Suppressor macrophage treated with lipopolysaccharide for 4 hours (primary cell): Measurements from ENCODE around the gene PTGER4.
"Not testable (repeated sequence)": the region's sequence is repeated elsewhere in the genome, so short reads cannot be mapped to it uniquely, and the experiment has no call there.

ENCODE experiments used
- DNase-seq: peaks from one replicate; pipeline ENCODE4 v3.0.0-alpha.2; 2020

The PTGER4 gene

DNA sequence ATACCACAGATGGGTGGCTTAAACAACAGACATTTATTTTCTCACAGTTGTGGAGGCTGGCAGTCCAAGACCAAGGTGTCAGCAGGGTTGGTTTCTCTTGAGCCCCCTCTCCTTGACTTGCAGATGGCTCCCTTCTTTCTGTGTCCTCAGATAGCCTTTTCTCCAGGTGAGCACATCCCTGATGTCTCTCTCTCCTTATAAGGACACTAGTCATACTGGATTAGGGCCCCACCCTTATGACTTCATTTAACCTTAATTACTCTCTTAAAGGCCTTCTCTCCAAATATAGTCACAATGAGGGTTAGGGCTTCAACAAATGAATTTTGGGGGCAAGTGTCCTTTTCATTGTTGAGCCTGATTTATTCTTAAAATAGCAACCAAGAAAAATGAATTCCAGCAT lies 14.7 kb downstream of the PTGER4 start:
- DNase-seq: no peak

DNA sequence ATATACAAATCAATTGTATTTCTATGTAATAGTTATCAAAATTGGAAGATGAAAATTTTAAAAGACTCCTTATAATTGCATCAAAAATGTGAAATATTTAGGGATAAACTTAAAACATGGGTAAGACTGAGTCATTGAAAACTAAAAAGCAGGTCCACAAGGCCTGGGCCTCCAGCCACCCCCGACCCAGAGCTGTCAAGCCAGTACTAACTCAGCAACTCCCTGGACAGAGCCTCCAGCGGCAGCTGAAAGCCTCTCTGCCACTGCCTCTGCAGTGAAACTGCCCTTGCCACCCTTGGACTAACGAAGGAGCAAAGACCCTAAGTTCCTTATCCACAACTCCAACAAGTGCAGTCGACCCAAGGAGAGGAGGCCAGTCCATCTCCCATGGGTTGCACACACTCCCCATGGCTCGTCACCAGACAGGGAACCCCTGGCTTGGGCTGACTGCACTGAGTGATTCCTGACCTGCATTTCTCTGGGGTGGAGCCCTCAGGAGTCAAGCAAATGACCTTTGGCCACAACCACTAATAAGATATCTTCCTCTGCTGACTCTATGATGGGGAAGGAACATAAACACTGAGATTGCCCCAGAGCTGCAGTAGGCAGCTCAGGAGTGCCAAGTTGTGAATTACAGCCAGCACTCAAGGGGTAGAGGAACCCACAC lies 20.5 kb downstream of the PTGER4 start:
- no peak for DNase-seq

DNA sequence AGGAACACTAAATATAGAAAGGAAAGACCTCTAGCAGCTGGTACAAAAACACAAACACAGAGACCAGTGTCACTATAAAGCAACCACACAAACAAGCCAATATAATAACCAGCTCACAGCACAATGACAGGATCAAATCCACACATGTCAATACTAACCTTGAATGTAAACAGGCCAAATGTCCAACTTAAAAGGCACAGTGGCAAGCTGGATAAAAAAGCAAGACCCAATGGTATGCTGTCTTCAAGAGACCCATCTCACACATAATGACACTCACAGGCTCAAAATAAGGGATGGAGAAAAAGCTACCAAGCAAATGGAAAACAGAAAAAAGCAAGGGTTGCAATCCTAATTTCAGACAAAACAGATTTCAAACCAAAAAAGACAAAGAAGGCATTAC lies 22.3 kb downstream of the PTGER4 start:
- not testable (repeated sequence) for DNase-seq

DNA sequence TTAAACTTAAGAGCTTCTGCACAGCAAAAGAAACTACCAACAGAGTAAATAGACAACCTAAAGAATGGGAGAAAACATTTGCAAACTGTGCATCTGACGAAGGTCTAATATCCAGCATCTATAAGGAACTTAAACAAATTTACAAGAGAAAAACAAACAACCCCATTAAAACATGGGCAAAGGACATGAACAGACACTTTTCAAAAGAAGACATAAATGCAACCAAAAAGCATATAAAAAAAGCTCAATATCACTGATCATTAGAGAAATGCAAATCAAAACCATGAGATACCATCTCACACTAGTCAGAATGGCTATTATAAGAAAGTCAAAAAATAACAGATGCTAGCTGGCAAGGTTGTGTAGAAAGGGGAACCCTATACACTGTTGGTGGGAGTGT lies 25.8 kb downstream of the PTGER4 start:
- not testable (repeated sequence) for DNase-seq

DNA sequence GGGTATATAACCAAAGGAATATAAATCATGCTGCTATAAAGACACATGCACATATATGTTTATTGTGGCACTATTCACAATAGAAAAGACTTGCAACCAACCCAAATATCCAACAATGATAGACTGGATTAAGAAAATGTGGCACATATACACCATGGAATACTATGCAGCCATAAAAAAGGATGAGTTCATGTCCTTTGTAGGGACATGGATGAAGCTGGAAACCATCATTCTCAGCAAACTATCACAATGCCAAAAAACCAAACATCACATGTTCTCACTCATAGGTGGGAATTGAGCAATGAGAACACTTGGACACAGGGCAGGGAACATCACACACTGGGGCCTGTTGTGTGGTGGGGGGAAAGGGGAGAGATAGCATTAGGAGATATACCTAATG lies 30.9 kb downstream of the PTGER4 start:
- DNase-seq: not testable (repeated sequence)

DNA sequence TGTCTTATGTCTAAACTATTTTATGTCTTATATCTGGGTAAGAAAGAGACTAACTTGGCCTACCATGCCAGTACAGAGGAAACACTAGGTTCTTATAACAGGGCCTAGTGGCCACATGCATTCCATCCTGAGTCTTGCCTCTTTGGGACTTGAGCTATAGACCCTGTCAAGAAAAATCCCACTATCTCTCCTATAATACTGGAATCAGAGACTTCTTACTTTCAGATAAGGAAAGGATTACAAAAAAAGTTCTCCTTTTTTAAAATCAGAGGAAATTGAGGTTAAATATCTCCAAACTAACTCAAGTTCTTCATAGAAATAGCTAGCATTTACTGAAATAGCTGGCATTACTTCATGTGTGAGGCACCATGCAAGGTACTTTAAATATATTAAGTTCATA lies 34.3 kb downstream of the PTGER4 start:
- no peak for DNase-seq

DNA sequence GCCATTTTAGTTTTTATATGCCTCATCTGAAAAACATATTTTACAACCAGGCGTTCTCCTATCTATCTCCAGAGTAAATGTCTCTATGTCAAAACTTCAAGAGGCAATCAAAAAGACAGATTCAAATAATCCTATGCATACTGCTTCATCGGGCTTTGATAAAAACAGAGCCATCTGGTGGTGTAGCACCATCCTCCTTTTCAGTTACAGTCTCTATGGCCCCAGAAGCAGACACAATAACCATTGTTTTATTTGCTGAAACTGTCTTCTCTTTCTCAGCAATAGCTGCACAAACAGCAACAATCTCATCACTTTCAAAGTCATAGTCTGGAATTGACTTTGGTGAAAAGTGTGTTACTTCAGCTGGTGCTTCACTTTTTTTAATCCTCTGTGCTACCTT lies 36.3 kb downstream of the PTGER4 start:
- no peak for DNase-seq

DNA sequence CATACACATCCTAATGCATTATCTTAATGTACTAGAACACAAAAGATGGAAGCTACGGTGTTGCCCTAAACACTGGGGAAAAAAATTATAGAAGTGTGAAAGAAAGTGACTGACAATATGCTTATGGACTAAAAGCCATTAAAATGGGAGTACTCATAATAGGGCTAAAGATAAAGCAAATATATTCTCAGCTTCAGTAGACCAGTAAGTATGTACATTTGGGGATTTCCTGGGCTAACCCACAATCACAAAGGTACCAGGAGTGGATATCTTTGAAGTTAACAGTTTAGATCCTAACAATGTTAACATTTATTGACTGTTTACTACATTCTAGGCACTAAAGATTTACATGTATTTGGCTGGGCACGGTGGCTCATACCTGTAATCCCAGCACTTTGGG lies 36.9 kb downstream of the PTGER4 start:
- DNase-seq: no peak

DNA sequence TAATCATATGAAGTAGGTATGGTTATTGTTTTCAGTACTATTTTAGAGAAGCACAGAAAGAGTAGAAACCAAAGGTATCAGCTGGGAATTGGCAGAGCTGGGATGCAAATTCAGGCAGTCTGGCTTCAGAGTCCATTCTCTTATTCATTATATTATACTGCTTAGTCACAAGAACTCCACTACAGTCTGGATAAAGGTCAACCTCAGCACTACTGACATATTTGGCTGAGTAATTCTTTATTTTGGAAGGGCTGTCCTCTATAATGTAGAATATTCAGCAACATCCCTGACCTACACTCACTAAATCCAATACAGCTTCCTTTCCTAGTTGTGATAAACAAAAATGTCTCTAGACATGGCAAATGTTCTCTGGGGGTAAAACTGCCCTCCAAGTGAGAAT lies 37.6 kb downstream of the PTGER4 start:
- DNase-seq: no peak

DNA sequence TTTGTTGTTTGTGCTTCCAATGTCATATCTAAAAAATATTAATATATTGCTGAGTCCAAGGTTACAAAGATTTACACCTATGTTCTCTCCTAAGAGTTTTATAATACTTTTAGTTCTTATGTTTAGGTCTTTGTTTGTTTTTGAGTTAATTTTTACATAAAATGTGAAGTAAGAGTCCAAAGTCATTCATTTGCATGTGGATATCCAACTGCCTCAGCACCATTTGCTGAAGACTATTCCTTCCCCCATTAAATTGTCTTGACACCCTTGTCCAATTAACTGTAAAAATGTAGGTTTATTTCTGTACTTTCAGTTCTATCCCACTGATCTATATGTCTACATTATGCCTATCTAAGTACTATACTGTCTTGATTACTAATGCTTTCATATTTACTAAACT lies 40.4 kb downstream of the PTGER4 start:
- no peak for DNase-seq

DNA sequence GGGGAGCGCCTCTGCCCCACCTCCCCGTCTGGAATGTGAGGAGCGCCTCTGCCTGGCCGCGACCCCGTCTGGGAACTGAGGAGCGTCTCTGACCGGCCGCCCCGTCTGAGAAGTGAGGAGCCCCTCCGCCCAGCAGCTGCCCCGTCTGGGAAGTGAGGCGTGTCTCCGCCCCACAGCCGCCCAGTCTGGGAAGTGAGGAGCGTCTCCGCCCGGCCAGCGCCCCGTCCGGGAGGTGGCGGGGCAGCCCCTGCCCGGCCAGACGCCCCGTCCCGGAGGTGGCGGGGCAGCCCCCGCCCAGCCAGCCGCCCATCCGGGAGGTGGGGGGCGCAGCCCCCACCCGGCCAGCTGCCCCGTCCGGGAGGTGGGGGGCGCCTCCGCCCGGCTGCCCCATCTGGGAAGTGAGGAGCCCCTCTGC lies 42.8 kb downstream of the PTGER4 start:
- DNase-seq: not testable (repeated sequence)

DNA sequence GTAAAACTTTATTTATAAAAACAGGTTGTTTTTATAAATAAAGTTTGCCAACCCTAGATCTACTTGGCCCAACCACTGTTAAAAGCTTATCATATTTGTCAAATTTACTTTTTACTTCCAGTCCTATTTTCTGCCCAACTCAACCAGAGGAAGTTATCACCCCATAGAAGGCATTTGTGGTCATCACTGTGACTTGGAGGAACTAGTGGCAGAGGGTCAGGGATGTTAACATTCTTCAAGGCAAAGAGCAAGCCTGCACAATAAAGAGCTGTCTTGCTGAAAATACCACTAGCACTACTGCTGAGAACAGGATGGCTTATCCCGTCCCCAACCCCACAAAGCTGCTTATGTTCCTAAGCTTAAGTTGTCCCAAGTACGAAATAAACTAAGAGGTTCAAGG lies 53.7 kb downstream of the PTGER4 start:
- DNase-seq: peak; percentile 13

DNA sequence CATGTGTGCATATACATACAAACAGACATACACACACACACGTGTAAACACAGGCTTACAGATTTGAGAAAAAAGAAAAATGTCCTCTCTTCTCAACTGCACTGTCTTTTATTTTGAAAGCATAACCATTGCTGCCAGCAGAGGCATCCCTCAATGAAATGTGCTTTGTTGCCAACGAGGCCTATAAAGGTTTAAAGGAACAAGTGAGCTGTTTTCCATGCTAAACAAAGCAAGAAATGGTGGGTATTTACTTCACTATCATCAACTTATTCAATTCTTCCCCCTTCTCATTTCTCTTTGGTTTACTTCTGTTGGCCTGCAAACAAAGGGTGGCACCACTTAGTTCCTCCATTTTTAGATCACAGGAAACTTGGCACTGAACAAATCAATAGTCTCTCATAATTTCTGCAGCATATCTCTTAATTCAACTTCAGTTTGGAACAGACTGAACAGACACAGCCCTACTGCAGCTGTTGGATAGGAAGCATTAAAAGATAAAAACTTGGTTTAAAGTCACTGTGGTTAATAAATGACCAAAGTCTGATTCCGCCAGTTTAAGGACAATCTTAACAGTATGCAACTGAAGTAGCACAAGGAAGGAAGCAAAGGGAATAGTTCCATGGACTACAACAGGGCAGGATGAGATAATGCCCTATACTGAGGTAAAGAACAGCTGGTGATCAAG lies 54.3 kb downstream of the PTGER4 start:
- DNase-seq: no peak

DNA sequence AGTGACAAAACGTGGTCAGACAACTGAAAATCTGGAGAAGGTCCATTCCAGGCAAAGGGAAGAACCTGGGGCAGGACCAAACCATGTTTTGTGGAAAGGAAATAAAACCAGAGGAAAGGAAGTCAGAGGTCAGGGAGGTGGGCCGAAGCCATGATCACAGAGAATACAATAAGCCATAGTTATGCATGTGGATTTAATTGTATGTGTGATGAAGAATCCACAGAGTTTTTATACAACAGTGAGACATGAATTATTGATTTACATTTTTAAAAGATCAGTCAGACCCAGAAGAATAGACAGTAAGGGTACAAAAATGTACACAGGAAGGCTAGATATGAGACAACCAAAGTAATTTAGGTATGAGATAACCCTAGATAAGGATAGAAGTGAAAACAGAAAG lies 55.3 kb downstream of the PTGER4 start:
- DNase-seq: no peak

DNA sequence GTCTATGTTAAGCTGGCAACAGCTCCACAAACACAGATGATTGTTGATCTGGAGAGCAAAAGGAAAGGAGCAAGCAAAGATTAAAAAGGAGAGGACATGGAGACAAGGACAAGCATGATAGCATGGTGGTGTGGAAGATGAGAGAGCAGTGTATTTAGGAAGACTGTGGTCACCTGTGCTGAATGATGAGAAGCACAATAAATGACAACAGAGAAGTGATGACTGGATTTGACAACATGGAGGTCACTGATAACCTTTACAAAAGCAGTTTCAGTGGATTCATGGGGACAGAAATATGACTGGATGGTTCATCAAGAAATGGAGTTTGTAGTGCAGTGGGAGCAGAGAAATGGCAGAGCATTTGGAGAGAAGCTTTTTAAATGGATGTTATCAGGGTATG lies 55.9 kb downstream of the PTGER4 start:
- no peak for DNase-seq

DNA sequence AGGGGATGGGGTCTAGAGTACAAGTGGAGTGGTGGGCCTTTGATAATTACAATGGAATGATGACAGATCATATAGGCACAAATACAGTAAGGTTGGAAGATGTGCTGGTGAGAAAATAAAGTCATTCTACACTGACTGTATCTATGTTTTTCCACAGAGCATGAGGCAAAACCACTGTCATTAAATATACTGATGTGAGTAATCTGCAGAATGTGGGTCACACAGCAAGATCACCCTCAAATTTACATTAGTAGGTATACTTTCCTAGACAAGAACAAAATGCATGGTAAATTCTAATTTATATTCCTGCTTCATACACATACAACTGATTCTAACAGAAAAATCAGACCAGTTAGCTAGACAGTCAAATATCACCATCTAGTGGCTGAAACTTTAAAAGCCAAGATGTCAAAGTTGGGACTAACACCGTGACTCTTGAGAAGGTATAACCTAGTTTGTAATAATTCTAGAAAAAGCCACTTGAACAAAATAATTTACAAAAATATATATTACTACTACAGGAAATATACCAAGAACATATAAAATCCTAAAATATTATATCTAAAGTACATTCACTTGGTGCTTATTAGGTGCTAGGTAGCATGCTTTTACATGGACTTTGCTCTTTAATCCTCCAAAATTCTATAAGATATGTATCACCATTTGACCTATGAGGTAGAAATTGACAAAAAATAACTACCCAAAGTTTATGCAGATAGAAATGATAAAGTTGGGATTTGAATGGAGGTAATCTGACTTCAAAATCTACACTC lies 56.6 kb downstream of the PTGER4 start:
- peak; percentile 69 for DNase-seq

DNA sequence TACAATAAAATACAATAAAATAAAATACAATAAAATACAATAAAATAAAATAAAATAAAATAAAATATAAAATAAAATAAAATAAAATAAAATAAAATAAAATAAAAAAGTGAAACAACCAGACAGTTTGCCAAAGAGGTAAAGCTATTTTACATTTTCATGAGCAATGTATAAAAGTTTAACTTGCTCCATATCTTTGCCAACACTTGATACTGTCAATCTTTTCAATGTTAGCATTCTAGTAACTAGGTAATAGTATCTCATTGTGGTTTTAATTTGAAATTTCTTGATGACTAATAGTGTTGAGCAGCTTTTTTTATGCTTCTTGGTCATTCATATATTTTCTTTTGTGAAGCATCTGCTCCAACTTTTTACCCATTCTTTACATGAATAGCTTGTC lies 58.8 kb downstream of the PTGER4 start:
- DNase-seq: no peak
